ENCODE data around the gene UQCR11.

Gene UQCR11

GRCh38 chr19:1563251-1563650 lies 42.0 kb downstream of the UQCR11 start:
- DNase-seq, result no peak

GRCh38 chr19:1561236-1561842 lies 43.9 kb downstream of the UQCR11 start:
- no peak for DNase-seq

GRCh38 chr19:1560286-1560882 lies 44.9 kb downstream of the UQCR11 start:
- DNase-seq, result no peak

GRCh38 chr19:1558552-1558951 lies 46.7 kb downstream of the UQCR11 start:
- DNase-seq, result no peak

- DNase-seq, result no peak
Measured at GRCh38 chr19:1556390-1557070, 48.7 kb downstream of the UQCR11 start.

GRCh38 chr19:1555487-1556389 lies 49.5 kb downstream of the UQCR11 start:
- DNase-seq, result no peak

- DNase-seq, result no peak
Measured at GRCh38 chr19:1554968-1555367, 50.3 kb downstream of the UQCR11 start.

- DNase-seq, result no peak
Measured at GRCh38 chr19:1553415-1553814, 51.8 kb downstream of the UQCR11 start.

GRCh38 chr19:1551068-1552040 lies 53.9 kb downstream of the UQCR11 start:
- DNase-seq, result no peak

GRCh38 chr19:1549332-1549945 lies 55.8 kb downstream of the UQCR11 start:
- no peak for DNase-seq
